GM12801 (cell line): Measurements from ENCODE around the gene COX7A1.

Experiments used
- TF ChIP-seq, protein P1 (sequence below): IDR thresholded peaks from one replicate; pipeline ENCODE4 v1.5.1; 2011; ENCODE audit warnings: control low read depth; ENCODE audit not compliant: insufficient read length; ENCODE audit errors: extremely low read depth

The COX7A1 gene

DNA sequence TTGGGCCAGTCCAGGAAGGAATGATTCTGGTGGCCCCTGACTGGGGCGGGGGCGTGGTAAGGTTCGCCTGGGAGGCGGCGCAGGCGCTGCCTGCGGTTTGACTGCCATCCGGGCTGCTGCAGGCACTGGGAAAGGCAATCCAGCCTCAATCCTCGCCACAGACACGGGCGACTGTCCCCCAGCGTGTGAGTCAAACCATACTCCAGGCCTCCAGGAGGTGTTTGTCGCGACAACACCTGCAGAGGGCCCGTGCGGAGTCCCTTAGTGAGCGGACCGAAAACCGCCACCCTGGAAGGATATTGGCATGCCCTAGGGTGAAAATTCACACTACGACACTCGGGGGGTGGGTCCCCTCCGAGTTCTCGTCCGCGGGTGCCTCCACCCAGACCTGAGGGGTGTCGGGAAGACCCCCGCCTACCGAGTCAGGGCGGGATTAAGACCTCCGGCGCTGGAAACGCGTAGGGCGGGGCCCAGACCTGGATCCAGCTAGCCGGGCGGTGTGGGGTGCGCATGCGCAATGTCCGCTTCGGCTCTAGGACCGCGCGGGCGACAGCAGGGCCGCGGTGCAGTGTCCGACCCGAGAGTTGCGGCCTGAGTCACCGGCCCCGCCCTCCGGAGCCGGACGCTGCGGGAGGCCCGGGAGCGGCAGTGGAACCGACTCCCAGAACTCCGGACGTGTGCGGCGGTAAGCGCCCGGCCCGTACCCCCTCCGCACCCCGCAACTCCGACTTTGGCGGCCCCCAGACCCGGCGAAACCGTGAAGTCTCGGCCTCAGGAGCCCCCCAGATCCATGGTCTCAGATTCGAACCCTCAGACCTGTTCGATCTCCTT is 12.6 kb downstream of the COX7A1 start, which contains the start of gene CAPNS1:
TSS of gene CAPNS1 (plus strand) at position 594 of the 831 bp plus-strand sequence. CDS start 946 bp downstream, outside the sequence.
- TF ChIP-seq, protein P1, sequence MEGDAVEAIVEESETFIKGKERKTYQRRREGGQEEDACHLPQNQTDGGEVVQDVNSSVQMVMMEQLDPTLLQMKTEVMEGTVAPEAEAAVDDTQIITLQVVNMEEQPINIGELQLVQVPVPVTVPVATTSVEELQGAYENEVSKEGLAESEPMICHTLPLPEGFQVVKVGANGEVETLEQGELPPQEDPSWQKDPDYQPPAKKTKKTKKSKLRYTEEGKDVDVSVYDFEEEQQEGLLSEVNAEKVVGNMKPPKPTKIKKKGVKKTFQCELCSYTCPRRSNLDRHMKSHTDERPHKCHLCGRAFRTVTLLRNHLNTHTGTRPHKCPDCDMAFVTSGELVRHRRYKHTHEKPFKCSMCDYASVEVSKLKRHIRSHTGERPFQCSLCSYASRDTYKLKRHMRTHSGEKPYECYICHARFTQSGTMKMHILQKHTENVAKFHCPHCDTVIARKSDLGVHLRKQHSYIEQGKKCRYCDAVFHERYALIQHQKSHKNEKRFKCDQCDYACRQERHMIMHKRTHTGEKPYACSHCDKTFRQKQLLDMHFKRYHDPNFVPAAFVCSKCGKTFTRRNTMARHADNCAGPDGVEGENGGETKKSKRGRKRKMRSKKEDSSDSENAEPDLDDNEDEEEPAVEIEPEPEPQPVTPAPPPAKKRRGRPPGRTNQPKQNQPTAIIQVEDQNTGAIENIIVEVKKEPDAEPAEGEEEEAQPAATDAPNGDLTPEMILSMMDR, result no peak

DNA sequence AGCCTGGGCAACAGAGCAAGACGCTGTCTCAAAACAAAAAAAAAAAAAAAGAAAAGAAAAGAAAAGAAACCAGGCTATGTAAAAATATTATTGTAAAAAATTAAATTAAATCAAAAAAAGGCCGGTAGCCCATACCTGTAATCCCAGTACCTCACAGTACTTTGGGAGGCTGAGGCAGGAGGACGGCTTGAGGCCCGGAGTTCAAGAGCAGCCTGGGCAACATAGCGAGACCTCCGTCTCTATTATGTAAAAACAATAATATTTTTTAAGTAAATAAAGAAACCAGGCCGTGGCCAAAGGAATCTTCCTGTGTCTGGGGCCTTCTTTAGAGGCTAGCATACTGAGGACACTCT is 13.2 kb downstream of the COX7A1 start:
- TF ChIP-seq, protein P1, result no peak

DNA sequence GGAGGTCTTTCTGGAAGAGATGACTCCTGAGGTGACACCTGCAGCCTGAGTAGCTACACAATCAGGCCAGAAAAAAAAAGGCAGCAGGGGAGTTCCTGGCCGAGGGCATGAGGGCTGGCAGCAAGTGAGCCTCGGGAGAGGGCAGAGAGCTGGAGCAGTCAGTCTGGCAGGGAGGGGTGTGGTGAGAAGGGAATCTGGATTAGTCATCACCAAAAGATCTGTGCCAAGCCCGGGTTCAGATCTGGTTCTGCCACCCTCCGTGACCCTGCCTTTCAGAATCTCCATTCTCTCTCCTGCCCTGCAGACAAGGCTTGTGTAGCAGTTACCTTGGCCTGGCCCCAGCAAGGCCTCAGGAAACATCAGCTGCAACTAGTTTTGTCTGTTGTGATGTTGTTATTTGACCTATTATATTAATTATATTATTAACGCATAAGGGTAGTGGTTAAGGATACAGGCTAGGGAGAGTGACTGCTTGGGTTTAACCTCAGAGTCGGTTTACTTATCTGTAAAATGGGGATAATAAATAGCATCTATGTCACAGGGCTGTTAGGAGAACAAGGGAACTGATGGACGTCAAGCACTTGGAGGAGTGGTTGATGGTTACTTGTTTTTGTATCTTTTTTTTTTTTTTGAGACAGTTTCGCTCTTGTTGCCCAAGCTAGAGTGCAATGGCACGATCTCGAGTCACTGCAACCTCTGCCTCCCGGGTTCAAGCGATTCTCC is 15.1 kb downstream of the COX7A1 start:
- TF ChIP-seq, protein P1, result no peak

DNA sequence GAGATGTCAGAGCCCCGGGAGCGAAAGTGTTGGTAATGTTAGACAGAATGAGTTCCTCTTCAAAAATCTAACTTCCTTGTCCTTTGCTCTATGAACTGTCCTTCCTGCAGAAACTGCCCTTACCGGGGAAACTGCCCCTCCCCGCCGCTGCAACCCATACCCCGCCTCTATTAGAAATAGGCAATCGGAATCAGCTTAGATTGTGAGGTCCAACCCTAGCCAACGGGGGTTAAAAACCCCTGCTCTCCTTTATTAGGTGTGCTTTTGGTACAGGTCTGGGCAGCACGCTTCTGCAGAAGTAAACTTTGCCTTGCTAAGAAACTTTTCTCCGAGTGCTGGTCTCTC is 23.9 kb downstream of the COX7A1 start:
- TF ChIP-seq, protein P1, result no peak

DNA sequence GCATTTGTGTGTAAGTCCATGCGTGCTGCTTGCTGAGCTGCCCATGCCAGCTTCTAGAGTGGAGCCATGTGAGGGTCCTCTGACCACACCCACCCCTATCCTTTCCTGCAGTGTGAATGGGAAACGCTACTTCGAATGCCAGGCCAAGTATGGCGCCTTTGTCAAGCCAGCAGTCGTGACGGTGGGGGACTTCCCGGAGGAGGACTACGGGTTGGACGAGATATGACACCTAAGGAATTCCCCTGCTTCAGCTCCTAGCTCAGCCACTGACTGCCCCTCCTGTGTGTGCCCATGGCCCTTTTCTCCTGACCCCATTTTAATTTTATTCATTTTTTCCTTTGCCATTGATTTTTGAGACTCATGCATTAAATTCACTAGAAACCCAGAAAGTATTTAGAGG is 26.7 kb downstream of the COX7A1 start:
- TF ChIP-seq, protein P1, result no peak

DNA sequence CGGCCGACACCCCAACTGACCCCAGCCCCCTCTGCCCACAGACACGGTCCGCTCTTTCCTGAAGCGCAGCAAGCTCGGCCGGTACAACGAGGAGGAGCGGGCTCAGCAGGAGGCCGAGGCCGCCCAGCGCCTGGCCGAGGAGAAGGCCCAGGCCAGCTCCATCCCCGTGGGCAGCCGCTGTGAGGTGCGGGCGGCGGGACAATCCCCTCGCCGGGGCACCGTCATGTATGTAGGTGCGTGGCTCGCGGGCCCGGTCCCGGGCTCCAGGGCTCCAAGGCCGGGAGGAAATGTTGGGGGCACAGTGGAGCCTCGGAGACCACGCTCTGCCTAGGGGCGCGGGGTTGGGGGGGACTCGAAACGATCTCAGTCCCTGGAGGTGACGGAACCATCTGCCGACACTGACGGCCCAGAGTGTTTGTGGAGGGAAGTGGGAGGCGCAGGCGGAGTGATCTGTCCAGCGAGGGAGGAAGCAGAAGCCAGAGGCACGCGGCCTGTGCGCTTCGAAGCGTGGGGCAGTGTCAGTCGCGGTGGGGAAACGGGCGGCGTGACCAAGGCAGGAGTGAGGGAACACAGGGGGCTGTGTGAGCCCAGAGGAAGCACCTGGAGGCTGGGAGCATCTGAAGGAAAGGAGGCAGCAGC is 30.6 kb downstream of the COX7A1 start:
- TF ChIP-seq, protein P1, result no peak

DNA sequence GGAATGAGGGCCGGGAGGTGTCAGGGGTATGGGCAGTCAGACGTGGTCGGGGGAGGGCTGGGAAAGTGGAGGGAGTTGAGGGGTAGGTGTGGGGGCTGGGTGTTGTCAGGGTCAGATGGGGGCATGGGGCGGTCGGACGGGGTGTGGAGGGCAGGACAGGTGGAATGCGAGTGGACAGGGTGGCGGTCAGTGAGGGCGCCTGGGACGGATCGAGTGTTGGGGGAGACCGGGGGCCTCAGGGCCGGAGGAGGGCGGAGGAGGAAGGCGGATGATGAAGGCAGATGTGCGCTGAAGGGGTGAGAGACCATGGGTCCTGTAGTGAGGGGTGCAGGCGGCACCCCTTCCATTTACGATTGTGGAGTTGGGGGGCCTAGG is 31.3 kb downstream of the COX7A1 start:
- TF ChIP-seq, protein P1, result no peak
